BLaER1 treated with 17β-estradiol and CSF1 and Interleukin-3, amounts not matched to agents 10 nM and 100 nM (cell line): ENCODE data around the gene GALNT15.

Experiments
- H3K27ac ChIP-seq, 11 experiments: shearing (Covaris generic); formaldehyde crosslinking; 2 replicates each; pipeline ENCODE4 v1.8.1; 2022
- H3K27me3 ChIP-seq, 11 experiments: shearing (Covaris generic); formaldehyde crosslinking; 2 replicates each; pipeline ENCODE4 v1.8.1; 2022
- H3K36me3 ChIP-seq, 11 experiments: shearing (Covaris generic); formaldehyde crosslinking; 2 replicates each; pipeline ENCODE4 v1.8.1; 2022
- H3K4me1 ChIP-seq, 10 experiments: shearing (Covaris generic); formaldehyde crosslinking; 2 replicates each; pipeline ENCODE4 v1.8.1; 2022
- H3K4me2 ChIP-seq, 11 experiments: shearing (Covaris generic); formaldehyde crosslinking; 2 replicates each; pipeline ENCODE4 v1.8.1; 2022
- H3K4me3 ChIP-seq, 10 experiments: shearing (Covaris generic); formaldehyde crosslinking; 2 replicates each; pipeline ENCODE4 v1.8.1; 2022
- H3K9ac ChIP-seq, 11 experiments: shearing (Covaris generic); formaldehyde crosslinking; 2 replicates each; pipeline ENCODE4 v1.8.1; 2022
- H3K9me3 ChIP-seq, 11 experiments: shearing (Covaris generic); formaldehyde crosslinking; replicated peaks in 1 of 11; 2 replicates each; pipeline ENCODE4 v1.8.1; 2022
- H4K20me1 ChIP-seq, 11 experiments: shearing (Covaris generic); formaldehyde crosslinking; 2 replicates each; pipeline ENCODE4 v1.8.1; 2022
- Cebpa-rat ChIP-seq, 11 experiments: shearing (Covaris generic); IDR thresholded peaks; 2 replicates each; pipeline ENCODE4 v1.8.1; 2022

GALNT15 gene

DNA sequence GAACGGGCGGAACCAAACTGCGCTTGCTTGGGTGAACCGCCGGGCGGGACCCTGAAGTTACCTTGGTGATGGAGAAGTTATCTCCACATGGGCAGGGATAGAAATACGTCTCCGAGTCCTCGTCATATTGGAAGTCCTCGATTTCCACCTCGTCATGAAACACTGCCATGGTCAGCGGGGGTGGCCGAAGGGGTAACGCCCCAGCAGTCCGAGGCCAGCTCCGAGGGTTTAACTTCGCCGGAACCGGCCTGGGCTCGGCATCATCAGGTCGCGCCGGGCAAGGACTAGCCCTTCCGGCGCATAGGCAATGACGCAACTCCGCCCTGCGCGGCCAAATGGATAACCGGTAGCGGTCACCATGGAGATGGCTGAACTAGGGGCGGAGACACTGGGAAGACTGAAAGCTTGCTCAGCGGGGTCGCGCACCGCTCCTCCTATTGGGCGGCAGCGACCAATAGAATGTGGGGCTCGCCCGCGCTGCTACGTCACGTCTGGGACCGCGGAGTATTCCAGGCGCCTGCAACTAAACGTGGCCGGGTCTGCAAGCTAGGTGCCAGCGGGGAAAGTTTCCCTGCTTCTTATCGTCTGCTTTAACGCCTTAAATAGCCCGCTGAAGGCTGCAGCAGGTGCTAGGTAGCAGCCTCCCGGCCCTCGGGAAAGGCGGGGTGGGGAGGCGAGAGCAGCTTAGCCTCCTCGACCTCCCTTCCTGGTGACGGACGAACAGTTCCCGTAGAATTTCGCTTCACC, 90.4 kb downstream of the GALNT15 start, which contains the start of the genes DPH3 and OXNAD1:
Gene DPH3, minus strand, starts transcription at position 236 of the 747 bp plus-strand sequence. Its CDS starts 67 bp downstream, at position 169.
Gene OXNAD1, plus strand, starts transcription at position 505 of the 747 bp plus-strand sequence. CDS start 5,741 bp downstream, outside the sequence.
- Histone ChIP-seq H3K9ac (peak within 1 kb of the TSS; percentile 79 to 91 (median 86)), H3K27me3 (no peaks in the 10 kb centered on the region), H3K4me1 (peaks cover 32 to 65% (median 43%) of the 10 kb centered on the region in 10 experiments), H3K9me3 (no peaks in the 10 kb centered on the region), H3K4me2 (peak within 1 kb of the TSS; percentile 89 to 98 (median 93)), H3K36me3 (peaks cover 13 to 31% (median 22%) of the 10 kb centered on the region in 11 experiments; a peak in 20 of 22 replicates), H3K27ac (peak within 1 kb of the TSS; percentile 69 to 90 (median 77)), H3K4me3 (peak within 1 kb of the TSS; percentile 77 to 96 (median 85)), H4K20me1 (peaks cover 0 to 18% (median 0%) of the 10 kb centered on the region in 11 experiments; a peak in 6 of 22 replicates)
- peak in 2 of 11 experiments; percentile 29 to 52; a peak in 2 of 22 replicates for TF ChIP-seq Cebpa-rat (IDR thresholded peaks at IDR 0.05)

- Histone ChIP-seq H3K27me3 (no peaks in the 10 kb centered on the region), H3K9ac (peak overlapping the region; percentile 79 to 89 (median 86)), H4K20me1 (peaks cover 0 to 18% (median 0%) of the 10 kb centered on the region in 11 experiments; a peak in 6 of 22 replicates), H3K36me3 (peaks cover 13 to 30% (median 22%) of the 10 kb centered on the region in 11 experiments; a peak in 20 of 22 replicates), H3K27ac (peak overlapping the region; percentile 54 to 86 (median 77)), H3K4me3 (peak overlapping the region; percentile 77 to 96 (median 85)), H3K4me1 (peaks cover 32 to 60% (median 43%) of the 10 kb centered on the region in 10 experiments), H3K9me3 (no peaks in the 10 kb centered on the region), H3K4me2 (peak overlapping the region; percentile 75 to 97 (median 88))
- no peak for TF ChIP-seq Cebpa-rat (IDR thresholded peaks at IDR 0.05)
These were observed 90.9 kb downstream of the GALNT15 start for GRCh38 chr3:16265455-16265786.

- peak overlapping the region in 2 of 10 experiments; percentile 77 to 83; a peak in 3 of 20 replicates for H3K4me3 ChIP-seq
- H3K27ac ChIP-seq = no peak overlapping the region
These were observed 92.2 kb downstream of the GALNT15 start for GRCh38 chr3:16266714-16267113.

GRCh38 chr3:16270855-16271254, 96.4 kb downstream of the GALNT15 start:
- H3K9me3 ChIP-seq = no peaks in the 10 kb centered on the region
- H4K20me1 ChIP-seq = peaks cover 0 to 16% (median 0%) of the 10 kb centered on the region in 11 experiments; a peak in 3 of 22 replicates
- no peak for TF ChIP-seq Cebpa-rat (IDR thresholded peaks at IDR 0.05)
- no peak overlapping the region for H3K27ac ChIP-seq
- no peak overlapping the region for H3K4me3 ChIP-seq
- no peaks in the 10 kb centered on the region for H3K27me3 ChIP-seq
- no peak overlapping the region for H3K9ac ChIP-seq
- no peak overlapping the region for H3K4me2 ChIP-seq
- H3K36me3 ChIP-seq = peaks cover 36 to 69% (median 53%) of the 10 kb centered on the region in 11 experiments
- H3K4me1 ChIP-seq = peaks cover 12 to 25% (median 17%) of the 10 kb centered on the region in 10 experiments

More at GRCh38 chr3:16266714-16267113, 92.2 kb downstream of the GALNT15 start:
- Histone ChIP-seq H3K9ac (peak overlapping the region in 10 of 11 experiments; percentile 2 to 89 (median 86); a peak in 15 of 22 replicates), H3K4me1 (peaks cover 32 to 51% (median 40%) of the 10 kb centered on the region in 10 experiments), H3K9me3 (no peaks in the 10 kb centered on the region), H3K4me2 (peak overlapping the region; percentile 75 to 97 (median 88)), H3K27me3 (no peaks in the 10 kb centered on the region), H4K20me1 (peaks cover 0 to 16% (median 0%) of the 10 kb centered on the region in 11 experiments; a peak in 5 of 22 replicates), H3K36me3 (peaks cover 19 to 34% (median 29%) of the 10 kb centered on the region in 11 experiments)
- TF ChIP-seq Cebpa-rat (IDR thresholded peaks at IDR 0.05) = no peak

DNA sequence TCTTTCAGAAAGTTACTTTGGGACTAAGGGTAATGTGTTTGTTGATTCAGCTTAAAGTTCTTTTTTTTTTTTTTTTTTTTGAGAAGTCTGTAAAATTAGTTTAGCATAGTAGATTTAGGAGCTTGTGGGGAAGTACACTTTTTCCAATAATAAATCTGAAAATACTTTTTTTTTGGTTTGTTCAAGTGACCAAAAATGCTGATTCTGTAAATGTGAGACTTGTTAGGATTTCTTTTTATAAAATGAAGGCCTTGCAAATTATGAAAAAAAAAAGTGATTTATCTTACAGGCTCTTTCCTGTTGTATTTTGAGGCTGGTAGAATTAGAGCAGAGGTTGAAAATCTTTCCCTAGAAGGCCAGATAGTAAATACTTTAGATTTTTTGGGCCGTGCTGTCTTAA, 98.1 kb downstream of the GALNT15 start:
- no peak overlapping the region for H3K9ac ChIP-seq
- H3K4me2 ChIP-seq = no peak overlapping the region
- no peaks in the 10 kb centered on the region for H3K27me3 ChIP-seq
- no peak overlapping the region for H3K4me3 ChIP-seq
- peaks cover 0 to 12% (median 0%) of the 10 kb centered on the region in 11 experiments; a peak in 3 of 22 replicates for H4K20me1 ChIP-seq
- no peaks in the 10 kb centered on the region for H3K9me3 ChIP-seq
- H3K36me3 ChIP-seq = peaks cover 41 to 86% (median 61%) of the 10 kb centered on the region in 11 experiments
- H3K4me1 ChIP-seq = peaks cover 0 to 7% (median under 1%) of the 10 kb centered on the region in 10 experiments; a peak in 7 of 20 replicates
- no peak overlapping the region for H3K27ac ChIP-seq
- no peak for TF ChIP-seq Cebpa-rat (IDR thresholded peaks at IDR 0.05)

DNA sequence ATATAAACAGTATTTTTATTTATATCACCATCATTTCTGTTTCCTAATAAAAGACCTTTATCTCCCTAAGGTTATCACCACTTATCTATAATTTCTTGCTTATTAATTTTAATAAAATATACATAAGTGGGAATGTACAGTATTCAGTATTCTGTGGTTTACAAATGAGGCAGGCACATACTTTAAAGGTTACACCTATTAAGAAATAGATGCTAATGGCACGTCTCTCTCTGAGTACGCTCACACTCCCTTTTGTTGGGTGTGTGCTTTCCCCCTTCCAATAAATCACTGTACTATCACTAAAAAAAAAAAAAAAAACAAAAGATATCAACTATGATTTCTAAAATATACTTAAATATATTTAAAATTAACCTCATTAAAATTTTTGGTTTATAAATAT, 99.4 kb downstream of the GALNT15 start:
- Histone ChIP-seq H3K27ac (no peak overlapping the region), H3K36me3 (peaks cover 43 to 98% (median 70%) of the 10 kb centered on the region in 11 experiments), H3K4me1 (peaks cover 0 to under 1% (median 0%) of the 10 kb centered on the region in 10 experiments; a peak in 1 of 20 replicates), H3K27me3 (no peaks in the 10 kb centered on the region), H4K20me1 (peaks cover 0 to 7% (median 0%) of the 10 kb centered on the region in 11 experiments; a peak in 1 of 22 replicates), H3K4me3 (no peak overlapping the region), H3K9me3 (no peaks in the 10 kb centered on the region), H3K9ac (no peak overlapping the region), H3K4me2 (no peak overlapping the region)
- TF ChIP-seq Cebpa-rat (IDR thresholded peaks at IDR 0.05) = no peak

- H3K36me3 ChIP-seq = peaks cover 28 to 80% (median 55%) of the 10 kb centered on the region in 11 experiments
- TF ChIP-seq Cebpa-rat (IDR thresholded peaks at IDR 0.05) = no peak
These were observed 103.0 kb downstream of the GALNT15 start for GRCh38 chr3:16277471-16277870.

DNA sequence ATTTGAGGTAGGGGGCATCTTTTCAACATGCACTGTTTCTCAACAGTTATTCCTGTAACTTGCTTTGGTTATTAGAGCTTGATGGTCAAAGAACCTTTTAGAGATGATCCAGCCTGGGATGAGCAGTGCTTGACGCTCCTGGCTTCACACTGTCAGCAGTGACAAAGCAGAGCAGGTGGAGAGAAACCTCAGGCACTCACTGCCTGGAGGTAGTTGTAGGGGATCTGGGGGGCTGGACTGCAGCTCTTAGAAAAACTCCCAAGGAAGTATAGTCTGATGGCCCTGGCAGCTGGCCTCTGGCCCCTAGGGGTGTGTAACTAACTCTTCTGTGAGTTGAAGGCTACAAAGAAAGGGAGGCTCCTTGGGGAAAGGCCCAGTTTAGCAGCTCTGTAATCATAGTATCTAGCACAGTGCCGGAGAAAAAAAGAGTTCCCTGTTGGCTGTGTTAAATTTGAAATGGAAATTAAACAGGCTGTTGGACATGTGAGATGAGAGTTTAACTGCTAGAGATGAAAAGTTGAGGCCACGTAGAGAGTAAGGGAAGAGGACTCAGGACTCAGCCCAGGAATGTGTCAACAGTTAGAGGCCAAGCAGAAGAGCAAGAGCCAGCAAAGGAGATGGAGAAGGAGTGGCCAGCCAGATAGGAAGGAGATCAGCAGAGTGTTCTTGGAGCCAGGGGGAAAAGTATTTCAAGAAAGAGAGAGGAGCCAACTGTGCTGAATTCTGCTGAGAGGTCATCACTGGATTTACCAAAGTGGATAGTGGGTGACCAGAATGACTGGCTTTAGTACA, 104.7 kb downstream of the GALNT15 start:
- no peaks in the 10 kb centered on the region for H3K9me3 ChIP-seq
- no peak overlapping the region for H3K9ac ChIP-seq
- H3K4me3 ChIP-seq = no peak overlapping the region
- H3K27ac ChIP-seq = no peak overlapping the region
- 0 out of 22 replicates have a peak overlapping the region, but pooled peaks of 1 of the 11 experiments have one; percentile 10 for H3K4me2 ChIP-seq
- TF ChIP-seq Cebpa-rat (IDR thresholded peaks at IDR 0.05) = no peak
- no peaks in the 10 kb centered on the region for H3K27me3 ChIP-seq
- H3K4me1 ChIP-seq = peaks cover 0 to 5% (median 0%) of the 10 kb centered on the region in 10 experiments; a peak in 2 of 20 replicates
- H3K36me3 ChIP-seq = peaks cover 29 to 81% (median 57%) of the 10 kb centered on the region in 11 experiments
- H4K20me1 ChIP-seq = 0 out of 22 replicates have a peak, but pooled peaks cover 0 to 8% (median 0%) of the 10 kb centered on the region in 11 experiments

More at GRCh38 chr3:16277471-16277870, 103.0 kb downstream of the GALNT15 start:
- H3K9me3 ChIP-seq = no peaks in the 10 kb centered on the region
- no peak overlapping the region for H3K27ac ChIP-seq
- no peak overlapping the region for H3K4me3 ChIP-seq
- H3K4me2 ChIP-seq = no peak overlapping the region
- H4K20me1 ChIP-seq = 0 out of 22 replicates have a peak, but pooled peaks cover 0 to 8% (median 0%) of the 10 kb centered on the region in 11 experiments
- H3K27me3 ChIP-seq = no peaks in the 10 kb centered on the region
- peaks cover 0 to 5% (median 0%) of the 10 kb centered on the region in 10 experiments; a peak in 2 of 20 replicates for H3K4me1 ChIP-seq
- no peak overlapping the region for H3K9ac ChIP-seq
